Right renal cortex interstitium (tissue), 3 donors: ENCODE data around the gene TNFRSF8. TPM values are rescaled to one million over a fixed set of nuclear protein-coding genes. Genes with fewer than 3 reads are reported as not detected.
"Not testable (repeated sequence)": the region's sequence is repeated elsewhere in the genome, so short reads cannot be mapped to it uniquely, and the experiment has no call there.

ENCODE experiments used
- DNase-seq, 3 donors: peaks; one replicate each; pipeline ENCODE4 v3.0.0-alpha.2; 2013; ENCODE audit warnings: low read depth in 3 of 3, low spot score in 2 of 3
- polyA plus RNA-seq, 3 donors: library from polyadenylated mRNA; unstranded; fragments of 120-200 nt; gene quantifications; one replicate each; pipeline ENCODE4 v1.2.1, GENCODE V29; 2013; ENCODE audit not compliant: insufficient read length in 3 of 3

Gene TNFRSF8
- polyA plus RNA-seq, 3 donors = 0.47 to 0.75 (median 0.71) TPM

- no peak for DNase-seq
Observed at GRCh38 chr1:12082988-12083387, 19.9 kb downstream of the TNFRSF8 start.

DNA sequence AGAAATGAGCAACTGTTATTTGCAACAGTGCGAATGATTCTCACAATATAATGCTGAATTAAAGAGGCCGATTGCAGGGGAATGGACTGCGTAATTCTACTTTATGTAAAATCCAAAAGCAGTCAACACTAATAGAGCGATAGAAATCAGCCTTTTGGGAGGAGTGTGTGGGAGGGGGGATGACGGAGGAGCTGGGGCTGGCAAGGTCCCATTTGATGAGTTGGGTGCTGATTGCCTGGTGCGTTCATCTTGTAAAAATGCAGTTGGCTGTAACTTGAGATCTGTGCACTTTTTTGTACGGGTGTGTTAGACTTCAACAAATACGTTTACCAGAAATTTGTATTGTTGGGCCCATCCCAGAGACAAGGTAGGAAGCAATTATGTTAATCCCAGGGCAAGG lies 20.7 kb downstream of the TNFRSF8 start:
- DNase-seq = no peak

GRCh38 chr1:12085643-12086260 lies 22.6 kb downstream of the TNFRSF8 start:
- no peak for DNase-seq

GRCh38 chr1:12087797-12088314 lies 24.8 kb downstream of the TNFRSF8 start:
- DNase-seq = no peak

GRCh38 chr1:12088607-12089006 lies 25.5 kb downstream of the TNFRSF8 start:
- DNase-seq = no peak

DNA sequence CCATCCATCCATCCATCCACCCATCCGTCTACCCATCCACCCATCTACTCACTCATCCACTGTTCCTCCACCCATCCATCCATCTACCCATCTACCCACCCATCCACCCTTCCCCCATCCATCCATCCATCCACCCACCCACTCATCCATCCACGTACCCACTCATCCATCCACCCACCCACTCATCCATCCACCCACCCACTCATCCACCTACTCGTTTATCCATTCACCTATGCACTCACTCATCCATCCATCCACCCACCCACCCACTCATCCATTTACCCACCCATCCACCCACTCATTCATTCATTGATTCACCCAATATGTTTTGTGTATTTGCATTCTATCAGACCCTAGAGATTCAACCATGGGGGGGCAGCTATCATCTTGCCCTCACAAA lies 27.2 kb downstream of the TNFRSF8 start:
- DNase-seq = no peak

- DNase-seq = no peak
Observed at GRCh38 chr1:12091191-12091590, 28.1 kb downstream of the TNFRSF8 start.

DNA sequence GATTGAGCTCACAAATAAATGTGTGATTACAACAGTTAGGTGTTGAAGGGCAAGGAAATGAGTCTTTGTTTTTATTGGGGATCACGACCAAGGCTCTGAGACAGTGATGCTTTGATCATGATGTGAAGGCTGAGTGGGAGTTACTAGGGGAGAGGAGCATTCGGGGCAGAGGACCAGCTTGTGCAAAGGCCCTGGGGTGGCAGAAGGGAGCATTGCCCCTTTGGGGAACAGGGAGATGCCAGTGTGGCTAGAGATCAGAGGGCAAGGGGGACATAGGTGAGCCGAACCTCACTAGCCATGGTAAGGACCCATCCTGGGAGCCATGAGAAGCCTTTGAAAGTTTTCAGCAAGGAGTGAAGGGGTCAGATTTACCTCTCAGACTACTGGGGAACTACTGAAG lies 31.1 kb downstream of the TNFRSF8 start:
- no peak for DNase-seq

DNA sequence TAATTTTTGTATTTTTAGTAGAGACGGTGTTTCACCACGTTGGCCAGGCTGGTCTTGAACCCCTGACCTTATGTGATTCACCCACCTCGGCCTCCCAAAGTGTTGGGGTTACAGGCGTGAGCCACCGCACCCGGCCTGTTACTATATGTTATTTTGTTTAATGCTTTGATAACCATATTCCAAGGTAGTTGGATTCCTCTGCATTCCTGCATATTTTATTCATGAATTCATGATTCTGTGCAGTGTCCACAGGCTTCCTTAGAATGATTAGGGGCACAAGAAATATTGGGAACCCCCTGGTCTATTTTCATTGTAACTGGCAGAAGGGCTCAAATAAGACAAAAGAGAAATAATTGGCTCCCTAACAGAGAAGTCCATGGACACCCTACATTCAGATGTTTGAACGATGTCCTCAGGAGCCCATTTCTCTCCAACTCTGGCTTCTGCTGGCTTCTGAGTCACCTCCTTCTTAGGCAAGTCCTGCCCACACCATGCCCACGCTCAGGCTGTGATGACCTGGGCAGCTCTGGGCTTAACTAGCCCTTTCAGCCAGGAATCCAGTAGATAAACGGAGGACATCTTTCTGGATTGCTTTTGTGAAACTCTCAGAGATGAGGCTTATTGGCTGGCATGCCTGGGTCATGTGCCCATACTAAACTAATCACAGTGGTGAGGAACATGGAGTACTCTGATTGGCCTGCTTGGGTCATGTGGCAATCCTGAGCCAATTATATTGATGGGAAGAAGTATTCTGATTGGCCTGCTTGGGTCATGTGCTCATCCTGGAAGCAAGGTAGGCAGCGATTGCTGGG lies 32.6 kb downstream of the TNFRSF8 start:
- no peak for DNase-seq

DNA sequence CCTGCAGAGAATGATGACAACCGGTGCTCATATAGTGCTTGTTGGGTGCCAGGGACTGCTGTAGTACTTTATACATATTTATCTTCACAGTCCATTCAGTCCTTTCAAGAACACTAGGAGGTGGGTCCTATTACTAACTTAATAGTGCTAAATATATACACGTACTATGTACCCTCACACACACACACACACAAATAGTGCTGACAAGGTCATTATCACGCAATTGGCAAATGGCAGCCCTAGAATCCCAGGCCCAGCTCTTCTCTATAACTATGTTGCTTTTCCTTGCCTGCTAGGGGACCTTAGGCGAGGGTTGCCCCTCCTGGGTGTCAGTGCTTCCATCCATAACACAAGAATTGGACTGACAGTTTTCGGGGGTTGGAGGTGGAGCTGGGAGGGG lies 33.5 kb downstream of the TNFRSF8 start:
- no peak for DNase-seq

DNA sequence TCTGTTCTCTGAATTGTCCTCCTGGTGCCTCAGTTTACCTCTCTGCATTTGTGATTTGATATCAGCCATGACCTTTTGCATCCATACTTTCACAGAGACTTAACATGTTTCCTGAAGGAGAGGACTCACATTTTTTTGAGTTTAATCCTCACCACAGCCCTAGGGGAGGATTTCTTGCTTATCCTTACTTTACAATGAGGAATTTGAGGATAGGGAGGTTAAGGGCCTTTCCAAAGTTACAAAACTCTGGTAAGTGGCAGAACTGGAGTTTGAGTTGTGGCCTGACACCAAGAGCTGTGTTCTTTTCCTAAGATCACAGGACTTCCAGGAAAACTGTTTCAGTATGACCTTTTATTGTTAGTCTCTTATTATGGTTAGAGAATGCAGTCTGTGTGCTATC lies 34.2 kb downstream of the TNFRSF8 start:
- DNase-seq = no peak

DNA sequence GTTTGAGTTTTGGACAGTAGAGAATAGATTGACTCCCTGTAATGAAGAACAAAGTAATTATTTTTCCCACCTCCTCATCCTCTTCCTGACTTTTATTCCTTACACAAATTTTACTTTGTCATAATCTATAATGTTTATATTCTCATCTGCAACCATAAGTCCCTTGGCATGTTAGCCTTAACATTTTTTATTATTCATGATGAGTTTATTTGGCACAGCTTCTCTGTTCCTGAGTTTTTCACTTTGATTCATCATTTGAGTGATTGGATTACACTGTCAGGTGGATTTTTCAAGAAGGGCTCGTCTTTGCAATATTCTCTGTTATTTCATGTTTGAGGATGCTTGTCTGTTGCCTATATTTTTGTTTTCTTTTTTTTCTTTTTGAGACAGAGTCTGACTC lies 35.7 kb downstream of the TNFRSF8 start:
- DNase-seq = no peak

DNA sequence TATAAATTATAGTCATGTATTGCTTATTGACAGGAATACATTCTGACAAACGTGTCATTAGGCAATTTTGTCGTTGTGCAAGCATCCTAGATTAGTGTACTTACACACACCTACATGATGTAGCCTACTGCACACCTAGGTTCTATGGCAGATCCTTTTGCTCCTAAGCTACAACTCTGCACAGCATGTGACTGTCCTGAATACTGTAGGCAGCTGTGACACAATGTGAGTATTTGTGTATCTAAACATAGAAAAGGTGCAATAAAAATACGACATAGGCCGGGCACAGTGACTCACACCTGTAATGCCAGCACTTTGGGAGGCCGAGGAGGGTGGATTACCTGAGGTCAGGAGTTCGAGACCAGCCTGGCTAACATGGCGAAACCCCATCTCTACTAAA lies 36.5 kb downstream of the TNFRSF8 start:
- no peak for DNase-seq

DNA sequence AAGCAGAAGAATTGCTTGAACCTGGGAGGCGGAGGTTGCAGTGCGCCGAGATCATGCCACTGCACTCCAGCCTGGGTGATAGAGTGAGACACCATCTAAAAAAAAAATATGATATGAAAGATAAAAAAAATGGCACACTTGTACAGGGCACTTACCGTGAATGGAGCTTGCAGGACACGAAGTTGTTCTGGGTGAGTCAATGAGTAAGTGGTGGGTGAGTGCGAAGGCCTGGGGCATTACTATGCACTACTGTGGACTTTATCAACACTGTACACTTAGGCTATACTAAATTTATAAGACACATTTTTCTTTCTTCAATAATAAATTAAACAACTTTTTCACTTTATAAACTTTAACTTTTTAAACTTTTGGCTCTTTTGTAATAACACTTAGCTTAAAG lies 37.0 kb downstream of the TNFRSF8 start:
- no peak for DNase-seq

DNA sequence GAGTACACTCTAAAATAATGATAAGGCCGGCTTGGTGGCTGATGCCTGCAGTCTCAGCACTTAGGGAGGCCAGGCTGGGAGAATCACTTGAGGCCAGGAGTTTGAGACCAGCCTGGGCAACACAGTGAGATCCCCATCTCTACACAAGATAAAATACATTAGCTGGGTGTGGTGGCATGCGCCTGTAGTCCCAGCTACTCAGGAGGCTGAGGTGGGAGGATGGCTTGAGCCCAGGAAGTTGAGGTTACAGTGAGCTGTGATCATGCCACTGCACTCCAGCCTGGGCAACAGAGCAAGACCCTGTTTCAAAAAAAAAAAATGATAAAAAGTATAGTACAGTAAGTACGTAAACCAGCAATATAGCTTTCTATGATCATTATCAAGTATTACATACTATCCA lies 38.0 kb downstream of the TNFRSF8 start:
- not testable (repeated sequence) for DNase-seq

DNA sequence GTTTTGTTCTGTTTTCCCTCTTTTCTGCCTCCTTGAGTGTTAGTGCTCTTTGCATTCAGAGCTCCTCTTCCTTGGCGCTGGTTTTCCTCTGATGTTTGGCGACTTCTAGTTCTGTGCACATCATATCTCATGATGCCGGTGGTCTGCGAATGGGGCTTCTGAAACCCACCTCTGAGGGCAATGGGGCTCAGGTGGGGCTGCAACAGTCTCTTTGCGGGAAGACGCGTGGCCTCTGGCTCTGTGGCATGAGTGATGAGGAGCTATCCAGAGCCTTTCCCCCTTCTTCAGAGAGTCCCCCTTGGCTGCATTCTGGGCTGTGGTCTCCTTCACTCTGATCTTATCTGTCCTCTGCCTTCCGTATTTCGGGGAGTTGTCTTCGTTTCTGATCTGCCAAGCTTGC lies 39.0 kb downstream of the TNFRSF8 start:
- DNase-seq = no peak

DNA sequence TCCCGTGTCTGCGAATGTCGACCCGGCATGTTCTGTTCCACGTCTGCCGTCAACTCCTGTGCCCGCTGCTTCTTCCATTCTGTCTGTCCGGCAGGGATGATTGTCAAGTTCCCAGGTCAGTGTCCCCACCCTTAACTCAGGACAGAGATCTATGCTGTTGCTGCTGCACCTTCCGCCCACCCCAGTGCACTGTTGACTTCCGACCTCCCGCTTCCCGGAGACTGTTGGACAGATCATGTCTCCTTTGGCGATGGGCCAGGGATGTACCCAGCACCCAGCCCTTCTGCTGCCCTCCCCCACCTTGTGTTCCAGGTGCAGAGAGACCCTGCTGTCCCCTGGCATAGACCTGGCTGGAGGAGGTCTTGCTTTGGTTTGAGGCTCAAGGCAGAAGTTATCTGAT lies 41.3 kb downstream of the TNFRSF8 start:
- no peak for DNase-seq

DNA sequence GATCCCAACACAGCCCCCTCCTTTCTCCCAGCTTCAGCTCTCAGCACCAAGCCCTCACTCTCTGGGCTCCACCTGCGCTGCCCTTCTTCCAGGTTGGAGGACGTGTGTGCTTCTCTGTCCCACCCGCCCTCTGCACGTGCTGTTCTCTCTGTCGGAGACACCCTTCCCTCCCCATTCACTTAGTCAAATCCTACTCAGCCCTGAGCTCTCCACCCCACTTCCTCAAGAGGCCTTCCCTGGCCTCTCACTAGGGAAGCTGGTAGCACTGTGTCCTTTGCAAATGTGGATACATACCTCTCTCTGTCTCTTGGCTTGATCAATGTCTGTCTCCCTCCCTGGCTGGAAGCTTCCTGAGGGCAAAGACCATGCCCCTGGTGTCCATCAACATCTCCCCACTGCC lies 43.0 kb downstream of the TNFRSF8 start:
- no peak for DNase-seq

- not testable (repeated sequence) for DNase-seq
Observed at GRCh38 chr1:12106861-12107260, 43.8 kb downstream of the TNFRSF8 start.

- DNase-seq = no peak
Observed at GRCh38 chr1:12107718-12108117, 44.6 kb downstream of the TNFRSF8 start.

DNA sequence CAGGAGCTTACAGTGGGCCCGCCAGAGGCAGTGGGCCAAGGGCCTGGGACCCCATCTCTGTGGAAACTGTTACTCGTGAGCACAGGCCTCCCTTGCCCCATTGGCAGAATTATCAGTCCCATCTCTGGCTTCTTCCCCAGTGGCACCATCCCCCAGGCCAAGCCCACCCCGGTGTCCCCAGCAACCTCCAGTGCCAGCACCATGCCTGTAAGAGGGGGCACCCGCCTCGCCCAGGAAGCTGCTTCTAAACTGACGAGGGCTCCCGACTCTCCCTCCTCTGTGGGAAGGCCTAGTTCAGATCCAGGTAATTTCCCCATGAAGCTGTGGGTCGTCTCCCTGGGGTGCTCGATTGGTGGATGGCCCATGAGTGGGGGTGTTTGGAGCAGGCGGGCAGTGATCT lies 46.8 kb downstream of the TNFRSF8 start:
- DNase-seq = no peak

DNA sequence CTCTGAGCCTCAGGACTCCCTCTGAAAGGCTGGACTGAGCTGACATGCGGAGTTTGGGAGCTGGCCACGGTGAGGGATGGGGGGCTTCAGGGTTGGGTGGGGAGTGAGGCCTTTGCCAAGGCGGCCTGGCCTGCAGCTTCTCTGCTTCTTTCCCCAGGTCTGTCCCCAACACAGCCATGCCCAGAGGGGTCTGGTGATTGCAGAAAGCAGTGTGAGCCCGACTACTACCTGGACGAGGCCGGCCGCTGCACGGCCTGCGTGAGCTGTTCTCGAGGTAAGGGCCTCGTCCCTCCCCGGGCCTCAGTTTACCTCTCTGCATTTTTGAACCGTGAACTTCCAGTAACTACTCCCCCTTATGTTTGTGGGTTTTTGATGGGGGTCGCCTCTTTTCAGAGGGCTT lies 48.6 kb downstream of the TNFRSF8 start:
- DNase-seq = no peak
